ENCODE data around the gene CACNA1S.

CACNA1S gene

DNA sequence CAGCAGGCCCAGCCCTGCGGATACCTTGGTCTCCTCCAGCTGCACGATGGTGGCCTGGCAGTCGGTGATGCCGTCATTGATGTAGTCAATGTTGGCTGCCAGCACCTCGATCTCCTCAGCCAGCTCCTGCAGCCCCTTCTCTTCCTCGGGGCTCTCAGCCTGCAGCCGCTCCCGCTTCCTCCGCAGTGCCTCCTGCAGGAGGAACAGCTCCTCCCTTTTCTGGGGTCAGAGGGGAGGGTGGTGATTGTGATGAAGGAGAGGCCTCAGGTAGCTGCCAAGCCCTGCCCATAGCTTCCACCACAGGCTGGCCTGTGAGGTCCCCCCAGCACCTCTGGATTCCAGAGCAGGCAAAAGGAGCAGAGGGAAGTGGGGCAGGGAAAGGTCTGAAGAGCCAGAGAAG is 122.1 kb downstream of the CACNA1S start:
- DNase-seq (no peak), ATAC-seq (replicated peaks) (no peak)
- Mint-ChIP-seq H3K4me1 (ENCODE audit: low read depth in 2 of 2) (no peaks in the 10 kb centered on the region), H3K27me3 (no peaks in the 10 kb centered on the region), H3K27ac (no peak overlapping the region), H3K9me3 (no peaks in the 10 kb centered on the region), H3K4me3 (no peak overlapping the region), H3K36me3 (ENCODE audit: insufficient read depth) (peaks cover 75% of the 10 kb centered on the region)
